22Rv1 (cell line): ENCODE data around the gene C1orf21.

Source experiments
- ZFX ChIP-seq: fragments of 450-650 bp; IDR thresholded peaks from 2 replicates; pipeline ENCODE4 v1.6.1; 2017; ENCODE audit warnings: antibody characterized with exemption, borderline replicate concordance
- TF ChIP-seq, protein P1 (sequence below): fragments of 450-650 bp; IDR thresholded peaks from 2 replicates; pipeline ENCODE4 v1.5.1; 2017; ENCODE audit warnings: mild to moderate bottlenecking

DNA sequence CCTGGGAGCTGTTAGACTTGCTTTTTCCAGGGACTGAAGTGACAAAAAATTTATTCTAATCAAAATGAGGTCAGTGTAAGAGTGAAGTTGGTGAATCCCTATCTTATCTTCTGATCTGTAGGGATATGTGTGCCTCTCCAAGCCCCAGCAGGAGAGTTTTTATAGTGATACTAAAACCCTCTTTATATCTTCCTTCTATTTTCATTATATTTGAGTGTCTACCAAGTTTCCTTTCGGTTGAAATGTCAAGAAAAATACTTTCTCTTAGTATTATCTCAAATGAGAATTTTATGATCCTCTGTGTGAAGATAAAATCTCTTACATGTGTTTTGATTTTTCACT, 18.9 kb downstream of the C1orf21 start:
- TF ChIP-seq, protein P1, sequence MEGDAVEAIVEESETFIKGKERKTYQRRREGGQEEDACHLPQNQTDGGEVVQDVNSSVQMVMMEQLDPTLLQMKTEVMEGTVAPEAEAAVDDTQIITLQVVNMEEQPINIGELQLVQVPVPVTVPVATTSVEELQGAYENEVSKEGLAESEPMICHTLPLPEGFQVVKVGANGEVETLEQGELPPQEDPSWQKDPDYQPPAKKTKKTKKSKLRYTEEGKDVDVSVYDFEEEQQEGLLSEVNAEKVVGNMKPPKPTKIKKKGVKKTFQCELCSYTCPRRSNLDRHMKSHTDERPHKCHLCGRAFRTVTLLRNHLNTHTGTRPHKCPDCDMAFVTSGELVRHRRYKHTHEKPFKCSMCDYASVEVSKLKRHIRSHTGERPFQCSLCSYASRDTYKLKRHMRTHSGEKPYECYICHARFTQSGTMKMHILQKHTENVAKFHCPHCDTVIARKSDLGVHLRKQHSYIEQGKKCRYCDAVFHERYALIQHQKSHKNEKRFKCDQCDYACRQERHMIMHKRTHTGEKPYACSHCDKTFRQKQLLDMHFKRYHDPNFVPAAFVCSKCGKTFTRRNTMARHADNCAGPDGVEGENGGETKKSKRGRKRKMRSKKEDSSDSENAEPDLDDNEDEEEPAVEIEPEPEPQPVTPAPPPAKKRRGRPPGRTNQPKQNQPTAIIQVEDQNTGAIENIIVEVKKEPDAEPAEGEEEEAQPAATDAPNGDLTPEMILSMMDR, result no peak
- no peak for TF ChIP-seq ZFX
